Keratinocyte (primary cell): ENCODE data around the gene LHFPL3. TPM values are rescaled to one million over a fixed set of nuclear protein-coding genes. Genes with fewer than 3 reads are reported as not detected.

ENCODE experiments used
- DNase-seq: peaks from one replicate; pipeline ENCODE4 v3.0.0-alpha.2; 2011; ENCODE audit warnings: low read depth, missing footprints, low spot score
- FAIRE-seq: peaks from 2 replicates; lab custom pipeline; 2011; peaks lifted over from hg19 to GRCh38; lab: Jason Lieb, UNC
- H2AFZ ChIP-seq: 2 replicates; pipeline ENCODE4 v1.6.0; 2012; ENCODE audit warnings: low read length, control low read depth, inconsistent platforms; ENCODE audit not compliant: control insufficient read depth
- H3K27ac ChIP-seq: 2 replicates; pipeline ENCODE4 v1.5.1; 2011; ENCODE audit warnings: low read length; ENCODE audit not compliant: control insufficient read depth, insufficient read depth
- H3K27me3 ChIP-seq: 3 replicates; pipeline ENCODE4 v1.6.0; 2011; ENCODE audit warnings: low read length; ENCODE audit not compliant: control insufficient read depth, insufficient read depth; ENCODE audit errors: extremely low read depth
- H3K36me3 ChIP-seq, 2 experiments: 2 replicates in 1 of 2; 3 replicates in 1 of 2; pipeline ENCODE4 v1.5.1; 2011; ENCODE audit warnings: low read length in 2 of 2, mild to moderate bottlenecking in 1 of 2; ENCODE audit not compliant: control insufficient read depth in 2 of 2, insufficient read depth in 2 of 2; ENCODE audit errors: extremely low read depth in 1 of 2
- H3K4me1 ChIP-seq: 3 replicates; pipeline ENCODE4 v1.5.1; 2011; ENCODE audit warnings: low read length; ENCODE audit not compliant: control insufficient read depth, insufficient read depth; ENCODE audit errors: extremely low read depth
- H3K4me2 ChIP-seq: 3 replicates; pipeline ENCODE4 v1.6.0; 2011; ENCODE audit warnings: low read depth, low read length; ENCODE audit not compliant: control insufficient read depth, insufficient read depth; ENCODE audit errors: extremely low read depth
- H3K4me3 ChIP-seq, 3 experiments: fragments of 200-600 bp in 1 of 3; sonication (generic) in 1 of 3; 2 replicates in 2 of 3; 3 replicates in 1 of 3; pipeline ENCODE4 v1.5.1; 2011 to 2016; ENCODE audit warnings: low read length in 3 of 3, mild to moderate bottlenecking in 3 of 3, control low read depth in 2 of 3, inconsistent platforms in 1 of 3, low read depth in 1 of 3, mixed read lengths in 1 of 3, mixed run types in 1 of 3, moderate library complexity in 1 of 3; ENCODE audit not compliant: control insufficient read depth in 2 of 3, insufficient read depth in 2 of 3; ENCODE audit errors: extremely low read depth in 1 of 3
- H3K79me2 ChIP-seq: 2 replicates; pipeline ENCODE4 v1.6.0; 2012; ENCODE audit warnings: low read length; ENCODE audit not compliant: control insufficient read depth, insufficient read depth
- H3K9ac ChIP-seq: 3 replicates; pipeline ENCODE4 v1.6.0; 2011; ENCODE audit warnings: low read length; ENCODE audit not compliant: control insufficient read depth, insufficient read depth; ENCODE audit errors: extremely low read depth
- H3K9me1 ChIP-seq: 3 replicates; pipeline ENCODE4 v1.6.0; 2011; ENCODE audit warnings: low read length; ENCODE audit not compliant: control insufficient read depth, insufficient read depth; ENCODE audit errors: extremely low read depth
- H3K9me3 ChIP-seq: 2 replicates; pipeline ENCODE4 v1.5.1; 2012; ENCODE audit warnings: low read depth, low read length; ENCODE audit not compliant: control insufficient read depth
- H4K20me1 ChIP-seq: 3 replicates; pipeline ENCODE4 v1.6.0; 2011; ENCODE audit warnings: low read length; ENCODE audit not compliant: control insufficient read depth, insufficient read depth; ENCODE audit errors: extremely low read depth
- CTCF ChIP-seq, 3 experiments: IDR thresholded peaks in 1 of 3; conservative IDR thresholded peaks in 1 of 3; optimal IDR thresholded peaks in 1 of 3; 2 replicates in 2 of 3; 3 replicates in 1 of 3; pipeline versions ENCODE3 to v1.5.1; 2011; ENCODE audit warnings: low read length in 3 of 3, mild to moderate bottlenecking in 3 of 3, moderate library complexity in 2 of 3, control low read depth in 1 of 3, inconsistent platforms in 1 of 3; ENCODE audit not compliant: insufficient read depth in 2 of 3; ENCODE audit errors: extremely low read depth in 1 of 3
- EZH2 ChIP-seq: IDR thresholded peaks from one replicate; pipeline ENCODE4 v1.6.1; 2012; ENCODE audit warnings: inconsistent platforms, mild to moderate bottlenecking, low read length, moderate library complexity
- dilution Hi-C: fragments of 300-500 bp; cut with MboI; formaldehyde crosslinking; loops from one replicate; pipeline ENCODE4 v1.7.0; 2020; ENCODE audit warnings: low sequenced_read_pairs; ENCODE audit not compliant: extremely low pct_ligation_motif_present
- polyA plus RNA-seq, 5 experiments: library from polyadenylated mRNA; depleted of rRNA in 3 of 5; stranded (reverse) in 3 of 5; stranded (forward) in 1 of 5; unstranded in 1 of 5; fragments of >200 nt; gene quantifications; 1 replicate in 1 of 5; 2 replicates in 3 of 5; 3 replicates in 1 of 5; pipeline versions ENCODE4 v1.2.1 to v1.2.3, GENCODE V29; 2011 to 2012; ENCODE audit warnings: missing spikeins in 2 of 5, low read depth in 1 of 5, low replicate concordance in 1 of 5

The LHFPL3 gene
- polyA plus RNA-seq, 1 donor (not counting 4 experiments of a cell fraction or from before 2014, with no cell fraction given) = not detected

GRCh38 chr7:104482362-104483037 lies 154.1 kb downstream of the LHFPL3 start:
- H3K79me2 ChIP-seq = no peaks in the 10 kb centered on the region
- H3K4me1 ChIP-seq = no peaks in the 10 kb centered on the region
- H3K27ac ChIP-seq = no peak overlapping the region
- H4K20me1 ChIP-seq = no peaks in the 10 kb centered on the region
- dilution Hi-C loops = no loop called here
- H3K9ac ChIP-seq = no peak overlapping the region
- no peak overlapping the region for H3K4me2 ChIP-seq
- no peaks in the 10 kb centered on the region for H3K27me3 ChIP-seq
- DNase-seq (no peak), FAIRE-seq (no peak)
- H3K9me1 ChIP-seq = no peaks in the 10 kb centered on the region
- no peaks in the 10 kb centered on the region for H3K9me3 ChIP-seq
- H3K36me3 ChIP-seq = no peaks in the 10 kb centered on the region
- H2AFZ ChIP-seq = no peak overlapping the region
- H3K4me3 ChIP-seq = no peak overlapping the region
- TF ChIP-seq EZH2 (no peak), CTCF (optimal IDR thresholded peaks at IDR 0.05 in 1 of 3, IDR thresholded peaks at IDR 0.05 in 1 of 3, conservative IDR thresholded peaks at IDR 0.05 in 1 of 3; ENCODE audit: extremely low read depth in 1 of 3, insufficient read depth in 2 of 3, low read length in 3 of 3) (no peak)

GRCh38 chr7:104486931-104487330 lies 158.5 kb downstream of the LHFPL3 start:
- Histone ChIP-seq H3K36me3 (no peaks in the 10 kb centered on the region), H2AFZ (no peak overlapping the region), H3K9me3 (no peaks in the 10 kb centered on the region), H3K9ac (no peak overlapping the region), H3K79me2 (no peaks in the 10 kb centered on the region), H3K27ac (no peak overlapping the region), H3K27me3 (no peaks in the 10 kb centered on the region), H3K4me3 (no peak overlapping the region), H4K20me1 (no peaks in the 10 kb centered on the region), H3K4me2 (no peak overlapping the region), H3K4me1 (no peaks in the 10 kb centered on the region), H3K9me1 (no peaks in the 10 kb centered on the region)
- TF ChIP-seq CTCF (optimal IDR thresholded peaks at IDR 0.05 in 1 of 3, IDR thresholded peaks at IDR 0.05 in 1 of 3, conservative IDR thresholded peaks at IDR 0.05 in 1 of 3; ENCODE audit: extremely low read depth in 1 of 3, insufficient read depth in 2 of 3, low read length in 3 of 3) = no peak
- TF ChIP-seq EZH2 = no peak
- FAIRE-seq (no peak), DNase-seq (no peak)
- dilution Hi-C loops = no loop called here
